NCI-H128 (cell line): Measurements from ENCODE around the gene TRMT112.
A peak's percentile ranks its signal among the peaks of the same experiment; 100 is the strongest.

Source experiments
- DNase-seq: peaks from one replicate; lab custom pipeline; 2025; ENCODE audit not compliant: unreplicated experiment; lab: John Stamatoyannopoulos, UW

The TRMT112 gene

GRCh38 chr11:64317325-64317960 lies at the start of gene TRMT112:
TRMT112 (minus strand) TSS chr11:64317559; CDS start chr11:64317526, 33 bp downstream.
- DNase-seq = peak; percentile 97

DNA sequence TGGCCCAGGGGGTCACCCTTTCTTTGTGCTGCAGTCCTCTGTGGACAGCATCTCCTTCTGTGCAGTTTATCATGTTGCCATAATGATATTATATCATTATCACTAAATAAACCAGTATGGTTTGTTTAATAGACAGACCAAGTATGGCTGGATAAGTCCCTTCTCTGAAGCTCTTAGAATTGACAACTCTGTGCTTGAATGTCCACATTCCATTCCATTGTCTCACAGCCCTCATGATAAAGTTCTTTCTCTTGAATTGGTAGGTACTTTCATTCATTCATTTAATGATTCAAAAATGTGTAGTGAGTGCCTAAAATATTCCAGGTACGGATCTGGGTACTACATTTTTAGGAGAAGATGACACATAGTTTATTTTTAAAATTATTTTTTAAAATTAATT lies 49.4 kb upstream of the TRMT112 start:
- no peak for DNase-seq

DNA sequence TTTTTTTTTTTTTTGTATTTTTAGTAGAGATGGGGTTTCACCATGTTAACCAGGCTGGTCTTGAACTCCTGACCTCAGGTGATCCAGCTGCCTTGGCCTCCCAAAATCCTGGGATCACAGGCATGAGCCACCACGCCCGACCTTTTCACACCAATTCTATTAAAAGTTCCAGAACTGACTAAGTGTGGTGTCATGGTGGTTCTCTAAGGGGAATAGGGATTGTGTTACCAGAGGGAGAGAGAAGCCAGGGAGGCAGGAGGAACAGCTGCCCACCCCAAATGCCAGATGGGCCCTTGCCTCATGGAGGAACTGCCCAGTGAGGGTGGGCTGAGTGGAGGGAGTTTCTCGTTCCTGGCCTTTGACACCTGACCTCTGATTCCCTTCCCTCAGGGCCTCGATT lies 47.6 kb upstream of the TRMT112 start:
- no peak for DNase-seq

DNA sequence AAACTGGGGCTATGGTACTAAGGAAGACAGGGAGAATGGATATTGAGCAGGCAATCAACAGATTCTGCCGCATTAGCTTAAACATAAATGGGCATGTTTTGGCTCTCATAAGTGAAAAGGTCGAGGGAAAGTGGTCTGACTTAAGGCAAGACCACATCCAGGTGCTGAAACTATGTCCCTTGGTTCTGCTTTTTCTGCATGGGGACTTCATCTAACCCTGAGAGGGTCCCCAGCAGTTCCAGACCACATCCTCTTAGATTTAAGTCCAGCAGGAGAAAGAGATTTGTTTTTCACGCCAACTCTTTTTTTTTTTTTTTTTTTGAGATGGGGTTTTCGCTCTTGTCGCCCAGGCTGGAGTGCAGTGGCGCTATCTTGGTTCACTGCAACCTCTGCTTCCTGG lies 47.1 kb upstream of the TRMT112 start:
- no peak for DNase-seq

- DNase-seq = no peak
Observed at GRCh38 chr11:64362339-64362738, 45.0 kb upstream of the TRMT112 start.

DNA sequence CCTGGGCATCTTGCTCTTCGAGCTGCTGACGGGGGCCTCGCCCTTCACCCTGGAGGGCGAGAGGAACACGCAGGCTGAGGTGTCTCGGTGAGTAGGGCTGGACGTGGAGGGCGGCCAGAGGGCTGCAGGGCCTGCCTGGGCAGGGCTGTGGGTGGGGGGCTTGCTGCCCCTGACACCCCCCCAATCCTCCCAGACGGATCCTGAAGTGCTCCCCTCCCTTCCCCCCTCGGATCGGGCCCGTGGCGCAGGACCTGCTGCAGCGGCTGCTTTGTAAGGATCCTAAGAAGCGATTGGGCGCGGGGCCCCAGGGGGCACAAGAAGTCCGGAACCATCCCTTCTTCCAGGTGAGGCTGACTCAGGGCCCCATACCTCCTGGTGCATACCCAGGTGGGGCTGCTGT lies 44.3 kb upstream of the TRMT112 start:
- DNase-seq = no peak

GRCh38 chr11:64360448-64360921 lies 43.1 kb upstream of the TRMT112 start:
- DNase-seq = no peak

- no peak for DNase-seq
Observed at GRCh38 chr11:64359712-64360445, 42.5 kb upstream of the TRMT112 start.

DNA sequence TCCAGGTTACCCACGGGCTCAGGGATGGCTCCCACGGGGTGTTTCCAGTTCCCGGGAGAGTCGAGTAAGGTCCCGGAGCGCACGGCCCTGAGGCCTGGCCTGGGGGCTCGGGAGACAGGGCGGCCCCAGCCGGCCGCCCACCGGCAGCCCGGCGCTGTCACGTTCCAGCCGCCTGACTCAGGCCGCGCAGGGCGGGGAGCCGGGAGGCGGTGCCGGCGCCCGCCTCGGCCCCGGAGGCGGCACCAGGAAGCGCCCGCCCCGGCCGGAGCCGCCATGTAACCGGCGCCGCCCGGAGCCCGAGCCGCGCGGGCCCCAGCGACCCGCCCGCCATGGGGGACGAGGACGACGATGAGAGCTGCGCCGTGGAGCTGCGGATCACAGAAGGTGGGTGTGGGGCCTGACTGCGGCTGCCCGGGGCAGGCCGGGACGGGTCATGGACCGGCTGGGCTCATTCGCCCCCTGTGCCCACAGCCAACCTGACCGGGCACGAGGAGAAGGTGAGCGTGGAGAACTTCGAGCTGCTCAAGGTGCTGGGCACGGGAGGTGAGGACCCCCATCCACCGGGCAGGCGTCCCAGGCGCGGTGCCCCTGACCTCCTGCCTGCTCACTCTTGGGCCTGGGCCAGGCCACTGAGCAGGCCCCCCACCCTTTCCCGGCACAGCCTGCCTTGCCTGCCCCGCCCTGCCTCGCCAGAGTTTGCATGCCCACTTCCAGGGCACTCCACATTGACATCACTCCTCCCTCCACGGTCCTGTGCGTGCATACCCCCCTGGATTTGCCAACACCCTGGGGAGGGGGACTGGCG lies 41.8 kb upstream of the TRMT112 start, which contains the start of gene RPS6KA4:
TSS of gene RPS6KA4 (plus strand) at position 256 of the 805 bp plus-strand sequence. CDS start at position 330, 74 bp downstream.
- DNase-seq = peak; percentile 26

DNA sequence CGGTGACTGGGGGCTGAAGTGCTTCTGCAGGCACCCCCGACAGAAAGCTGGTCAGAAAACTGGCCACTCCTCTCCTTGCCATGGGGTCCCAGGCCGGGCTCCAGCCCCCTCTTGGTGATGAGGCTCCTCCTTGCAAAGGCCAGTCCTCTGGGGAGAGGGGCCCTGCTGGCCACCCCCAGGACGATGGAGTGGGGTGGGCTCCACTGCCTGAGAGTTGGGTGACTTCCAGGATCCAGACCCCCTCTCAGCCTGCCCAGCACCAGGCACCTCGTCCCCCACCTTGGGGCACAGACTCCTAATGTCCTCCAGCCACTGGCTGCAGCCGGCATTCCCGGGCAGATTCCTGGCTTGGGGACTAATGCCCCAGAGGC lies 41.2 kb upstream of the TRMT112 start:
- DNase-seq = no peak

GRCh38 chr11:64357904-64358535 lies 40.7 kb upstream of the TRMT112 start:
- DNase-seq = no peak

GRCh38 chr11:64357446-64357845 lies 40.1 kb upstream of the TRMT112 start:
- no peak for DNase-seq

- no peak for DNase-seq
Observed at GRCh38 chr11:64356498-64357411, 39.4 kb upstream of the TRMT112 start.

GRCh38 chr11:64355078-64355940 lies 38.0 kb upstream of the TRMT112 start:
- peak; percentile 44 for DNase-seq

- DNase-seq = no peak
Observed at GRCh38 chr11:64353715-64354506, 36.6 kb upstream of the TRMT112 start.

- no peak for DNase-seq
Observed at GRCh38 chr11:64352995-64353714, 35.8 kb upstream of the TRMT112 start.

DNA sequence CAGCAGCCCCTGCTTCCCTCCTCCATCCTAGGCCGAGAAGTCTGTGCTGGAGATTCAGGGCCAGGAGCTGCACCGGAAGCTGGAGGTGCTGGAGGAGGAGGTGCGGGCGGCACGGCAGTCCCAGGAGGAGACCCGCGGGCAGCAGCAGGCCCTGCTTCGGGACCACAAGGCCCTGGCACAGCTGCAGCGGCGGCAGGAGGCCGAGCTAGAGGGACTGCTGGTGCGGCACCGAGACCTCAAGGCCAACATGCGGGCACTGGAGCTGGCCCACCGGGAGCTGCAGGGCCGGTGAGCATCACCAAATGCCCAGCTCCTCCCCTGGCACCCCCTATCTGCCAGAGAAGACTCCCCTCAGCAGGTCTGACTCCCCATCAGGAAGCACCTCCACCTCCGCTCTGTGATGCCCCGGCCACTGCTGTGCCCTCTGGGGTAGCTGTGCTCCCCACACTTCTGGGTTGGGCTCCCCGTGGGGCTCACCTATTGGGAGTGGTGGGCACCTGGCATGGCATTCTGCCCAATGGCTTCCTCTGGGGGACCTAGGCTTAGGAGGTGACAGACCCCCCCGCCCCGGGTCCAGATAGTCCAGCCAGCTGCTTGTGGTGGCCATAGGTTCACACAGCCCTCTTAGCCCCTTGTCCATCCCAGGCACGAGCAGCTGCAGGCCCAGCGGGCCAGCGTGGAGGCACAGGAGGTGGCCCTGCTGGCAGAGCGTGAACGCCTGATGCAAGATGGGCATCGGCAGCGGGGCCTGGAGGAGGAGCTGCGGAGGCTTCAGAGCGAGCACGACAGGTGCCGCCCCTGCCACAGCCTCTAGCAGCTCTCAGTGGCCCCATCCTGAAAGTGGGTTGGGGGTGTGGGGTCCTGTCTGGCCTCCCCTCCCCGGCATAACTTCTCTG lies 35.0 kb upstream of the TRMT112 start:
- DNase-seq = no peak
